Prostate gland (tissue), 2 donors: Measurements from ENCODE around the gene SRRM2. TPM values are rescaled to one million over a fixed set of nuclear protein-coding genes. Genes with fewer than 3 reads are reported as not detected.

Experiments used
- DNase-seq: peaks from one replicate; pipeline ENCODE4 v3.0.0-alpha.2; 2019; ENCODE audit warnings: low spot score
- H3K27ac ChIP-seq, 2 donors: fragments of 200-600 bp; sonication (generic); 2 replicates each; pipeline ENCODE4 v1.5.1; 2017 to 2019
- H3K27me3 ChIP-seq: fragments of 200-600 bp; sonication (generic); replicated peaks from 2 replicates; pipeline ENCODE4 v1.5.1; 2019; ENCODE audit not compliant: insufficient read depth
- H3K36me3 ChIP-seq, 2 donors: fragments of 200-600 bp; sonication (generic); 1 replicate in 1 of 2; 2 replicates in 1 of 2; pipeline versions ENCODE4 v1.5.1 to v1.8.1; 2017 to 2019
- H3K4me1 ChIP-seq: fragments of 200-600 bp; sonication (generic); replicated peaks from 2 replicates; pipeline ENCODE4 v1.5.1; 2019
- H3K4me3 ChIP-seq, 2 donors: fragments of 200-600 bp; sonication (generic); 2 replicates each; pipeline ENCODE4 v1.5.1; 2017 to 2019
- H3K9me3 ChIP-seq: fragments of 200-600 bp; sonication (generic); 2 replicates; pipeline ENCODE4 v1.5.1; 2017
- POLR2A ChIP-seq: fragments of 450-650 bp; IDR thresholded peaks from one replicate; pipeline ENCODE4 v1.6.1; 2016; ENCODE audit warnings: antibody characterized with exemption, mild to moderate bottlenecking
- POLR2AphosphoS5 ChIP-seq: sonication (generic); formaldehyde crosslinking; IDR thresholded peaks from one replicate; pipeline ENCODE4 v1.6.1; 2017; ENCODE audit warnings: antibody characterized with exemption
- WGBS: methylation state at CpG from one replicate; pipeline ENCODE4 v1.1.5; 2018; 5-methylcytosine and 5-hydroxymethylcytosine counted together
- intact Hi-C: fragments of 100-400 bp; cut with DNase I; formaldehyde crosslinking; loops from one replicate; pipeline ENCODE4 v1.14.2; 2022
- total RNA-seq, 2 donors: library from RNA; depleted of rRNA; stranded (reverse); fragments of >200 nt; gene quantifications; one replicate each; pipeline ENCODE4 v1.1.0, GENCODE V29; 2016
- TF ChIP-seq, protein P1 (sequence below), 4 experiments: fragments of 200-600 bp in 2 of 4; fragments of 450-650 bp in 2 of 4; sonication (generic) in 2 of 4; IDR thresholded peaks; 1 replicate in 3 of 4; 2 replicates in 1 of 4; pipeline ENCODE4 v1.5.1; 2016 to 2019; ENCODE audit warnings: antibody characterized with exemption in 4 of 4, mild to moderate bottlenecking in 2 of 4, moderate library complexity in 2 of 4

The SRRM2 gene
- total RNA-seq, 2 donors from 2014 or later, result 287 to 714 TPM

DNA sequence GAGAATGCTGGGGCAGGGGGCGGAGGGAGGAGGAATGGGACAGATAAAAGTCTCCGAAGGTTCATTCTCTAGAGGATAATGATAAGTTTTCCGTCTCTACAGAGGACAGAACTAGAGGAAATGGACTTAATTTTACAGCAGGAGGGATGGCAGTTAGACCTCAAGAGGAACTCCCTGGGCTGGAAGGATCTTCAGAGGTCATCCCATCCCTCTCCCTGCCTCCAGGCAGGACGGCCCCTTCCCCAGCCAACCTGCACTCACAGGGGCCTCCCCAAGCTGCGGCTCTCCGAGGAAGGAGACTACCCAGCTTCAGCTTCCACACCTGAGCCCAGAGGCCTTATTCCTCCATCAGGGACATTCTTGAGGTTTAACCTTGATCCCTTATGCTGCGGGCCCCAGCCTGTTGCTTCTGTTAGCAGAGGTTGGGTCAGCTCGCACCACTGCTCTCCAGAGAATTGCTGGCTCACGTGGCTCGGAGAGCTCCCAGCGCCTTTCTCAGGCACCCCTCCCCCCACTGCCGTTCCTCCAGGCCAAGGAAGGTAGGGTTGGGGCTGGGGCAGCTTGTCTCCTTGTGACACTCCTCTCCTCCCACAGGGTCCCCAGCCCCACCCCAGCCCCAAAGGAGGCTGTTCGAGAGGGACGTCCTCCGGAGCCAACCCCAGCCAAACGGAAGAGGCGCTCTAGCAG is 16.1 kb downstream of the SRRM2 start:
- TF ChIP-seq, protein P1, sequence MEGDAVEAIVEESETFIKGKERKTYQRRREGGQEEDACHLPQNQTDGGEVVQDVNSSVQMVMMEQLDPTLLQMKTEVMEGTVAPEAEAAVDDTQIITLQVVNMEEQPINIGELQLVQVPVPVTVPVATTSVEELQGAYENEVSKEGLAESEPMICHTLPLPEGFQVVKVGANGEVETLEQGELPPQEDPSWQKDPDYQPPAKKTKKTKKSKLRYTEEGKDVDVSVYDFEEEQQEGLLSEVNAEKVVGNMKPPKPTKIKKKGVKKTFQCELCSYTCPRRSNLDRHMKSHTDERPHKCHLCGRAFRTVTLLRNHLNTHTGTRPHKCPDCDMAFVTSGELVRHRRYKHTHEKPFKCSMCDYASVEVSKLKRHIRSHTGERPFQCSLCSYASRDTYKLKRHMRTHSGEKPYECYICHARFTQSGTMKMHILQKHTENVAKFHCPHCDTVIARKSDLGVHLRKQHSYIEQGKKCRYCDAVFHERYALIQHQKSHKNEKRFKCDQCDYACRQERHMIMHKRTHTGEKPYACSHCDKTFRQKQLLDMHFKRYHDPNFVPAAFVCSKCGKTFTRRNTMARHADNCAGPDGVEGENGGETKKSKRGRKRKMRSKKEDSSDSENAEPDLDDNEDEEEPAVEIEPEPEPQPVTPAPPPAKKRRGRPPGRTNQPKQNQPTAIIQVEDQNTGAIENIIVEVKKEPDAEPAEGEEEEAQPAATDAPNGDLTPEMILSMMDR (IDR thresholded peaks at IDR 0.05), result no peak
- TF ChIP-seq POLR2A, result no peak
- no peak for TF ChIP-seq POLR2AphosphoS5
- Histone ChIP-seq H3K27ac (no peak overlapping the region), H3K4me1 (no peaks in the 10 kb centered on the region), H3K36me3 (peaks cover 33 to 65% of the 10 kb centered on the region in 2 donors), H3K9me3 (no peaks in the 10 kb centered on the region), H3K4me3 (no peak overlapping the region), H3K27me3 (no peaks in the 10 kb centered on the region)
- 74% methylated on average over 17 of the region's 17 CpGs for WGBS
- no peak for DNase-seq
- intact Hi-C loops, result no loop called here

DNA sequence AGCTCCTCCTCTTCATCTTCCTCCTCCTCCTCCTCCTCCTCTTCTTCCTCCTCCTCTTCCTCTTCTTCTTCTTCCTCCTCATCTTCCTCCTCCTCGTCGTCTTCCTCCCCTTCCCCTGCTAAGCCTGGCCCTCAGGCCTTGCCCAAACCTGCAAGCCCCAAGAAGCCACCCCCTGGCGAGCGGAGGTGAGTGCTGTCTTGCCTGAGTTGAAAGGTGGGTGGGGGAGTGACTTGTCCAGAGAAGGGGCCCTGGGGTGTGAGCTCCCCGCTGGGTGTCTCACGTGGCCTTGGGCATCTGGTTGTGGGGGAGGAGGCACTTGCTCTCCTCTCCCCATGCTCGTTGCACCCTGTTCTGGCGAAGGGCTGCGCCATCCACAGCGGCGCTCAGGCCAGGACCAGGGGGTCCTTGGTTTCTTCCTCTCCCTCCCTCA is 16.7 kb downstream of the SRRM2 start:
- DNase-seq, result no peak
- H3K4me3 ChIP-seq, result no peak overlapping the region
- peaks cover 33 to 60% of the 10 kb centered on the region in 2 donors for H3K36me3 ChIP-seq
- no peaks in the 10 kb centered on the region for H3K9me3 ChIP-seq
- intact Hi-C loops, result no loop called here
- no peaks in the 10 kb centered on the region for H3K4me1 ChIP-seq
- no peak for TF ChIP-seq POLR2AphosphoS5
- TF ChIP-seq, protein P1 (IDR thresholded peaks at IDR 0.05), result no peak
- TF ChIP-seq POLR2A, result no peak
- H3K27ac ChIP-seq, result no peak overlapping the region
- no peaks in the 10 kb centered on the region for H3K27me3 ChIP-seq
- 83% methylated on average over 11 of the region's 11 CpGs for WGBS

DNA sequence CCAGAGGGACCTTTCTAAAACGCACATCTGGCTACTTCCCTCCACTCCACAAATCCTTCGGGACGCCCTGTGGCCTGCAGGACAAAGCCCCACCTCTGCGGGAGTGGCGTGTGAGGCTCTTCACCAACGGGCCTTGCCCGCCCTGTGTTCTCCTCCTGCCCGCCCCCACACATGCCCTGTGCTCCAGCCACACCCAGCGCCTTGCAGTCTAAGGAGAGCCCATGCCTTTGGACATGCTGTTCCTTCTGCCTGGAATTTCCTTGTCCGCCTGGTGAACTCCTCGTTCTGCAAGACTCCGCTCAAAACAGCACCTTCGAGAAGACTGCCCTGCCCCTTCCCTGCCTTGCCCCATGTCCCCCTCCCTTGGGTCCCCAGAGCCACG is 17.2 kb downstream of the SRRM2 start:
- intact Hi-C loops, result no loop called here
- WGBS, result 67% methylated on average over 14 of the region's 14 CpGs
- DNase-seq, result no peak
- TF ChIP-seq POLR2A (no peak), POLR2AphosphoS5 (no peak)
- TF ChIP-seq, protein P1 (IDR thresholded peaks at IDR 0.05), result no peak
- H3K9me3 ChIP-seq, result no peaks in the 10 kb centered on the region
- H3K36me3 ChIP-seq, result peaks cover 33 to 57% of the 10 kb centered on the region in 2 donors
- no peaks in the 10 kb centered on the region for H3K4me1 ChIP-seq
- no peaks in the 10 kb centered on the region for H3K27me3 ChIP-seq
- no peak overlapping the region for H3K4me3 ChIP-seq
- H3K27ac ChIP-seq, result no peak overlapping the region

GRCh38 chr16:2770057-2770951 is 17.9 kb downstream of the SRRM2 start:
- Histone ChIP-seq H3K36me3 (peaks cover 33 to 51% of the 10 kb centered on the region in 2 donors), H3K27ac (no peak overlapping the region), H3K4me3 (no peak overlapping the region), H3K9me3 (no peaks in the 10 kb centered on the region), H3K27me3 (no peaks in the 10 kb centered on the region), H3K4me1 (no peaks in the 10 kb centered on the region)
- 72% methylated on average over 26 of the region's 32 CpGs for WGBS
- no peak for DNase-seq
- intact Hi-C loops, result no loop called here
- no peak for TF ChIP-seq POLR2A
- no peak for TF ChIP-seq POLR2AphosphoS5
- TF ChIP-seq, protein P1 (IDR thresholded peaks at IDR 0.05), result no peak
